H1 (cell line): ENCODE data around the gene DPP8. TPM values are rescaled to one million over a fixed set of nuclear protein-coding genes. Genes with fewer than 3 reads are reported as not detected.

ENCODE experiments used
- CTCF ChIA-PET: fragments of 300-600 bp; sonication (Branson Sonifier 250); formaldehyde crosslinking; loops from one replicate; lab custom pipeline; 2021; ENCODE audit not compliant: partially characterized antibody; lab: Charles Lee
- POLR2A ChIA-PET: fragments of 300-600 bp; sonication (Branson Sonifier 250); formaldehyde crosslinking; loops from one replicate; lab custom pipeline; 2021; ENCODE audit warnings: inconsistent platforms; ENCODE audit not compliant: partially characterized antibody; lab: Charles Lee
- DNase-seq, 2 experiments: peaks; one replicate each; pipeline versions ENCODE4 v3.0.0 to v3.0.0-alpha.2; 2010 to 2022; ENCODE audit warnings: low spot score in 2 of 2, low read depth in 1 of 2, mixed read lengths in 1 of 2
- FAIRE-seq: peaks from 2 replicates; lab custom pipeline; 2011; peaks lifted over from hg19 to GRCh38; lab: Jason Lieb, UNC
- H2AFZ ChIP-seq: 2 replicates; pipeline ENCODE4 v1.8.1; 2012; ENCODE audit warnings: low read length, inconsistent platforms
- H2AK5ac ChIP-seq: 2 replicates; pipeline ENCODE4 v1.6.1; 2013; ENCODE audit warnings: low read depth, low read length
- H2BK120ac ChIP-seq: replicated peaks from 2 replicates; pipeline ENCODE3; 2013; ENCODE audit warnings: low read depth, low read length, inconsistent platforms
- H2BK12ac ChIP-seq: 2 replicates; pipeline ENCODE4 v1.6.1; 2013; ENCODE audit warnings: low read depth, low read length
- H2BK15ac ChIP-seq: 2 replicates; pipeline ENCODE4 v1.6.1; 2013; ENCODE audit warnings: low read length
- H2BK20ac ChIP-seq: 2 replicates; pipeline ENCODE4 v1.6.1; 2013; ENCODE audit warnings: low read length
- H2BK5ac ChIP-seq: 2 replicates; pipeline ENCODE4 v1.6.1; 2013; ENCODE audit warnings: low read depth, low read length
- H3K14ac ChIP-seq: 2 replicates; pipeline ENCODE4 v1.6.1; 2013; ENCODE audit warnings: inconsistent platforms; ENCODE audit not compliant: insufficient read length
- H3K18ac ChIP-seq: 2 replicates; pipeline ENCODE4 v1.6.1; 2013; ENCODE audit warnings: low read length; ENCODE audit errors: extremely low read depth
- H3K23ac ChIP-seq: 2 replicates; pipeline ENCODE4 v1.6.1; 2013; ENCODE audit warnings: inconsistent platforms; ENCODE audit not compliant: insufficient read length
- H3K23me2 ChIP-seq: 2 replicates; pipeline ENCODE4 v1.6.1; 2013; ENCODE audit warnings: low read depth, low read length
- H3K27ac ChIP-seq: 2 replicates; pipeline ENCODE4 v1.6.1; 2011; ENCODE audit warnings: low read depth, low read length, inconsistent platforms
- H3K27me3 ChIP-seq, 4 experiments: replicated peaks in 1 of 4; 1 replicate in 1 of 4; 2 replicates in 3 of 4; pipeline versions ENCODE4 v1.6.1 to v1.8.1; 2011 to 2013; ENCODE audit warnings: low read length in 3 of 4, mild to moderate bottlenecking in 3 of 4, inconsistent platforms in 2 of 4, mixed read lengths in 2 of 4, moderate library complexity in 1 of 4; ENCODE audit not compliant: control insufficient read depth in 3 of 4, insufficient read depth in 3 of 4; ENCODE audit errors: extremely low read depth in 1 of 4
- H3K36me3 ChIP-seq, 4 experiments: 2 replicates each; pipeline versions ENCODE4 v1.6.1 to v1.8.1; 2011 to 2013; ENCODE audit warnings: mild to moderate bottlenecking in 4 of 4, low read length in 3 of 4, moderate library complexity in 2 of 4, control low read depth in 1 of 4, inconsistent platforms in 1 of 4; ENCODE audit not compliant: insufficient read depth in 4 of 4, control insufficient read depth in 2 of 4
- H3K4ac ChIP-seq: replicated peaks from 2 replicates; pipeline ENCODE3; 2013; ENCODE audit warnings: low read length, low read depth, mixed read lengths, inconsistent platforms; ENCODE audit not compliant: insufficient read length
- H3K4me1 ChIP-seq, 4 experiments: replicated peaks in 1 of 4; 1 replicate in 1 of 4; 2 replicates in 3 of 4; pipeline versions ENCODE4 v1.6.1 to v1.8.1; 2011 to 2013; ENCODE audit warnings: low read length in 3 of 4, inconsistent platforms in 2 of 4, mixed read lengths in 1 of 4; ENCODE audit not compliant: insufficient read depth in 4 of 4, control insufficient read depth in 3 of 4
- H3K4me2 ChIP-seq, 2 experiments: 2 replicates each; pipeline versions ENCODE4 v1.6.1 to v1.8.1; 2011 to 2013; ENCODE audit warnings: low read depth in 2 of 2, low read length in 2 of 2, control low read depth in 1 of 2, inconsistent platforms in 1 of 2, mild to moderate bottlenecking in 1 of 2; ENCODE audit not compliant: insufficient read depth in 1 of 2
- H3K4me3 ChIP-seq, 4 experiments: fragments of 200-600, 300-600 bp in 1 of 4; sonication (generic), shearing (Covaris generic), sonication (Bioruptor Twin) in 1 of 4; 2 replicates each; pipeline versions ENCODE4 v1.5.1 to v1.8.1; 2011 to 2016; ENCODE audit warnings: low read length in 4 of 4, low read depth in 3 of 4, control low read depth in 2 of 4, inconsistent platforms in 2 of 4, mild to moderate bottlenecking in 2 of 4, mixed read lengths in 1 of 4, moderate library complexity in 1 of 4; ENCODE audit not compliant: insufficient read depth in 2 of 4; ENCODE audit errors: extremely low read depth in 1 of 4
- H3K56ac ChIP-seq: replicated peaks from 2 replicates; pipeline ENCODE3; 2013; ENCODE audit warnings: low read depth, mild to moderate bottlenecking, mixed read lengths, low read length, inconsistent platforms; ENCODE audit not compliant: insufficient read length
- H3K79me1 ChIP-seq: 2 replicates; pipeline ENCODE4 v1.6.1; 2013; ENCODE audit warnings: low read depth, low read length, control low read depth
- H3K79me2 ChIP-seq, 2 experiments: 2 replicates each; pipeline versions ENCODE4 v1.6.1 to v1.8.1; 2012 to 2013; ENCODE audit warnings: low read length in 2 of 2, mild to moderate bottlenecking in 2 of 2, inconsistent platforms in 1 of 2; ENCODE audit not compliant: insufficient read depth in 2 of 2, control insufficient read depth in 1 of 2
- H3K9ac ChIP-seq, 4 experiments: replicated peaks in 1 of 4; 1 replicate in 1 of 4; 2 replicates in 3 of 4; pipeline versions ENCODE4 v1.6.1 to v1.8.1; 2011 to 2013; ENCODE audit warnings: low read depth in 3 of 4, low read length in 3 of 4, control low read depth in 2 of 4, mild to moderate bottlenecking in 2 of 4, moderate library complexity in 2 of 4, inconsistent platforms in 1 of 4; ENCODE audit errors: extremely low read depth in 1 of 4
- H3K9me3 ChIP-seq, 2 experiments: 2 replicates each; pipeline versions ENCODE4 v1.6.1 to v1.8.1; 2012 to 2013; ENCODE audit warnings: mild to moderate bottlenecking in 2 of 2, moderate library complexity in 2 of 2, control low read depth in 1 of 2, inconsistent platforms in 1 of 2, low read depth in 1 of 2, low read length in 1 of 2, mixed read lengths in 1 of 2; ENCODE audit not compliant: insufficient read depth in 2 of 2
- H4K20me1 ChIP-seq, 2 experiments: replicated peaks in 1 of 2; 2 replicates each; pipeline versions ENCODE3 to v1.8.1; 2011 to 2013; ENCODE audit warnings: inconsistent platforms in 2 of 2, low read length in 2 of 2, mild to moderate bottlenecking in 1 of 2; ENCODE audit not compliant: insufficient read depth in 2 of 2, control insufficient read depth in 1 of 2
- H4K5ac ChIP-seq: 2 replicates; pipeline ENCODE4 v1.6.1; 2013; ENCODE audit warnings: low read length, low read depth, mixed read lengths, inconsistent platforms; ENCODE audit not compliant: insufficient read length
- H4K8ac ChIP-seq: 2 replicates; pipeline ENCODE4 v1.8.0; 2013; ENCODE audit warnings: mild to moderate bottlenecking, moderate library complexity, low read length, inconsistent platforms; ENCODE audit not compliant: insufficient read depth; ENCODE audit errors: extremely low read depth
- H4K91ac ChIP-seq: replicated peaks from 2 replicates; pipeline ENCODE3; 2013; ENCODE audit warnings: low read length, mixed read lengths, inconsistent platforms; ENCODE audit not compliant: insufficient read length
- CBX8 ChIP-seq: fragments of 300-800, 300-1000 bp; sonication (generic); IDR thresholded peaks from 2 replicates; pipeline ENCODE4 v1.7.1; 2016; ENCODE audit warnings: low read depth, low read length, borderline replicate concordance
- EP300 ChIP-seq, 2 experiments: IDR thresholded peaks; 1 replicate in 1 of 2; 2 replicates in 1 of 2; pipeline ENCODE4 v1.6.1; 2011 to 2012; ENCODE audit warnings: low read depth in 2 of 2, low read length in 2 of 2, mild to moderate bottlenecking in 2 of 2, borderline replicate concordance in 1 of 2, inconsistent platforms in 1 of 2, moderate library complexity in 1 of 2
- EZH2 ChIP-seq: fragments of 200-600 bp; sonication (generic); IDR thresholded peaks from 2 replicates; pipeline ENCODE4 v1.7.1; 2012; ENCODE audit warnings: low read depth, mild to moderate bottlenecking, moderate library complexity, low read length, inconsistent platforms; ENCODE audit not compliant: severe bottlenecking
- JUN ChIP-seq: IDR thresholded peaks from 2 replicates; pipeline ENCODE4 v1.6.1; 2011; ENCODE audit warnings: low read depth, mild to moderate bottlenecking, improper control_type of control experiment, low read length
- KDM5A ChIP-seq: fragments of 200-600 bp; IDR thresholded peaks from 2 replicates; pipeline ENCODE4 v1.7.1; 2012; ENCODE audit warnings: mild to moderate bottlenecking, low read length, inconsistent platforms, mixed read lengths
- POLR2A ChIP-seq, 2 experiments: IDR thresholded peaks; 1 replicate in 1 of 2; 2 replicates in 1 of 2; pipeline ENCODE4 v1.6.1; 2011; ENCODE audit warnings: low read depth in 2 of 2, low read length in 2 of 2, mild to moderate bottlenecking in 2 of 2; ENCODE audit errors: control extremely low read depth in 1 of 2
- RBBP5 ChIP-seq: IDR thresholded peaks from 2 replicates; pipeline ENCODE4 v1.7.1; 2012; ENCODE audit warnings: low read depth, mild to moderate bottlenecking, inconsistent platforms, low read length, moderate library complexity, borderline replicate concordance
- RXRA ChIP-seq: IDR thresholded peaks from 2 replicates; pipeline ENCODE4 v1.6.1; 2011; ENCODE audit warnings: low read depth, mild to moderate bottlenecking, low read length, moderate library complexity; ENCODE audit not compliant: insufficient read depth
- SUZ12 ChIP-seq: fragments of 200-600 bp; sonication (generic); IDR thresholded peaks from 2 replicates; pipeline ENCODE4 v1.6.1; 2012; ENCODE audit warnings: mild to moderate bottlenecking, inconsistent platforms, low read length, moderate library complexity, mixed read lengths
- WGBS, 2 experiments: shearing (Covaris generic) in 1 of 2; methylation state at CpG; one replicate each; pipeline versions ENCODE4 v1.1.6 to v1.1.7; 2013 to 2015; ENCODE audit warnings: low lambda C conversion rate in 2 of 2, mixed read lengths in 2 of 2, inconsistent platforms in 1 of 2, low coverage in 1 of 2, missing lambda C conversion rate in 1 of 2; ENCODE audit not compliant: insufficient replicate concordance in 2 of 2, insufficient coverage in 1 of 2, insufficient read length in 1 of 2; ENCODE audit errors: extremely low coverage in 1 of 2, missing lambda C conversion rate in 1 of 2; 5-methylcytosine and 5-hydroxymethylcytosine counted together
- polyA plus RNA-seq, 7 experiments: library from polyadenylated mRNA; depleted of rRNA in 3 of 7; stranded (reverse) in 5 of 7; unstranded in 2 of 7; fragments of >200 nt in 5 of 7; fragments of 200-250 nt in 2 of 7; gene quantifications; 1 replicate in 5 of 7; 2 replicates in 1 of 7; 4 replicates in 1 of 7; pipeline versions ENCODE4 v1.2.1 to v1.2.3, GENCODE V29; 2011 to 2013; ENCODE audit warnings: missing spikeins in 2 of 7, mixed read lengths in 2 of 7
- total RNA-seq: library from RNA; stranded (reverse); fragmentation: NEBNext Ultra II Directional; extraction: Animal tissue kit (Norgen Biotek cat#: 25700); gene quantifications from 2 replicates; pipeline ENCODE4 v1.2.1, GENCODE V29; 2021
- TF ChIP-seq, protein P1 (sequence below): IDR thresholded peaks from 2 replicates; pipeline ENCODE4 v1.6.1; 2011; ENCODE audit warnings: low read depth, mild to moderate bottlenecking, low read length; ENCODE audit not compliant: insufficient read depth

Gene DPP8
- total and polyA plus RNA-seq, 2 of the 8 experiments (the other 6 are each of a cell fraction or from before 2014, with no cell fraction given): 9.9 to 26.0 TPM

DNA sequence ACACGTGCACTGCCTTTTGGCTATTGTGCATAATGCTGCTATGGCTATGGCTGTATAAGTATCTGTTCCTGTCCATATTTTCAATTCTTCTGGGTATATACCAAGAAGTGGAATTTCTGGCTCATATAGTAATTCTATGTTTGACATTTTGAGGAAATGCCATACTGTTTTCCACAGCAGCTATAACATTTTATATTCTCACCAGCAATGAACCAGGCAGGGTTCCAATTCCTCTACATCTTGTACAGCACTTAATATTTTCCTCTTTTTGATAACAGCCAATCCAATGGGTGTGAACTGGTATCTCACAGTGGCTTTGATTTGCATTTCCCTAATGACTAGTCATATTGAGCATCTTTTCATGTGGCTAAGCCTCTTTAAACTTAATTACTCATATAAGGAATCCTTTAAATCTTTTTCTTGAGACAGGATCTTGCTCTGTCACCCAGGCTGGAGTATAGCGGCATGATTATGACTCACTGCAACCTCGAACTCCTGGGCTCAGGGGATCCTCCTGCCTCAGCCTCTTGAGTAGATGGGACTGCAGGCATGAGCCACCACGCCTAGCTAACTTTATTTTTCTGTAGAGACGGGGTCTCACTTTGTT lies 56.6 kb downstream of the DPP8 start:
- Histone ChIP-seq H3K4me2 (no peak overlapping the region), H2BK20ac (no peak overlapping the region), H3K27me3 (no peaks in the 10 kb centered on the region), H2AK5ac (no peak overlapping the region), H4K91ac (no peak overlapping the region), H3K4me3 (no peak overlapping the region), H4K20me1 (no peaks in the 10 kb centered on the region), H3K9me3 (no peaks in the 10 kb centered on the region), H3K23me2 (no peaks in the 10 kb centered on the region), H4K8ac (no peak overlapping the region), H3K18ac (no peak overlapping the region), H3K4me1 (no peaks in the 10 kb centered on the region), H3K79me1 (no peaks in the 10 kb centered on the region; the same call in 1 of the 2 replicates), H2BK12ac (no peak overlapping the region), H2BK120ac (no peak overlapping the region), H3K56ac (no peak overlapping the region), H3K14ac (no peak overlapping the region), H3K27ac (no peak overlapping the region), H3K9ac (no peak overlapping the region), H3K4ac (no peak overlapping the region), H4K5ac (no peak overlapping the region), H3K79me2 (no peaks in the 10 kb centered on the region), H2BK5ac (no peak overlapping the region), H3K36me3 (peaks cover 5 to 39% (median 26%) of the 10 kb centered on the region in 4 experiments; a peak in 6 of 8 replicates), H3K23ac (no peak overlapping the region), H2BK15ac (no peak overlapping the region), H2AFZ (no peak overlapping the region)
- 91% methylated on average over 5 of the region's 5 CpGs; no CpG with 5 or more reads in 1 of the 2 experiments for WGBS, 2 experiments
- DNase-seq: no peak
- CTCF ChIA-PET: interaction anchor here (0.9 to 3.8 kb wide), 2 partner anchors 26 to 60 kb away, joined by 4 to 16 read pairs; no protein-coding TSS in a partner anchor
- POLR2A ChIA-PET: interaction anchor here (0.6 kb wide), 1 partner anchor 88 kb away, joined by 5 read pairs; no protein-coding TSS in a partner anchor
- FAIRE-seq: no peak
- no peak for TF ChIP-seq RBBP5
- TF ChIP-seq EZH2: no peak
- TF ChIP-seq POLR2A (IDR thresholded peaks at IDR 0.05; ENCODE audit: control extremely low read depth in 1 of 2, low read depth in 2 of 2, low read length in 2 of 2): no peak
- TF ChIP-seq KDM5A: no peak
- TF ChIP-seq SUZ12: no peak
- TF ChIP-seq JUN: no peak
- TF ChIP-seq EP300 (IDR thresholded peaks at IDR 0.05; ENCODE audit: borderline replicate concordance in 1 of 2, low read depth in 2 of 2, low read length in 2 of 2): no peak
- no peak for TF ChIP-seq CBX8
- TF ChIP-seq, protein P1, sequence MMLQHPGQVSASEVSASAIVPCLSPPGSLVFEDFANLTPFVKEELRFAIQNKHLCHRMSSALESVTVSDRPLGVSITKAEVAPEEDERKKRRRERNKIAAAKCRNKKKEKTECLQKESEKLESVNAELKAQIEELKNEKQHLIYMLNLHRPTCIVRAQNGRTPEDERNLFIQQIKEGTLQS: no peak
- no peak for TF ChIP-seq RXRA
